AG04450 (cell line): ENCODE data around the gene ZNF317. TPM values are rescaled to one million over a fixed set of nuclear protein-coding genes. Genes with fewer than 3 reads are reported as not detected.

Experiments used
- CTCF ChIA-PET: fragments of 300-600, 350-600 bp; formaldehyde crosslinking; extraction: SDS; loops from one replicate; lab custom pipeline; 2022; ENCODE audit warnings: antibody characterized with exemption, inconsistent platforms; lab: Charles Lee
- POLR2A ChIA-PET: fragments of 350-600 bp; formaldehyde crosslinking; extraction: SDS; loops from one replicate; lab custom pipeline; 2021; ENCODE audit warnings: antibody characterized with exemption, inconsistent platforms; lab: Yijun Ruan, JAX
- DNase-seq: peaks from one replicate; pipeline ENCODE4 v3.0.0-alpha.2; 2011; ENCODE audit warnings: low read depth, low spot score
- H3K27ac ChIP-seq: one replicate; pipeline ENCODE4 v1.5.1; 2012; ENCODE audit warnings: low read depth, low read length, control low read depth
- H3K27me3 ChIP-seq: one replicate; pipeline ENCODE4 v1.6.0; 2012; ENCODE audit warnings: low read length; ENCODE audit not compliant: control insufficient read depth, insufficient read depth
- H3K4me3 ChIP-seq: 2 replicates; pipeline ENCODE4 v1.5.1; 2011; ENCODE audit warnings: mild to moderate bottlenecking, low read depth, low read length, control low read depth
- H3K9me3 ChIP-seq: 2 replicates; pipeline ENCODE4 v1.5.1; 2012; ENCODE audit warnings: low read length; ENCODE audit not compliant: control insufficient read depth, insufficient read depth
- CTCF ChIP-seq: IDR thresholded peaks from 2 replicates; pipeline ENCODE4 v1.5.1; 2011; ENCODE audit warnings: low read depth, low read length, control low read depth, inconsistent platforms
- polyA plus RNA-seq: library from polyadenylated mRNA; depleted of rRNA; stranded (reverse); fragments of >200 nt; gene quantifications from 2 replicates; pipeline ENCODE4 v1.2.3, GENCODE V29; 2011

Gene ZNF317
- polyA plus RNA-seq, 1 experiment, result 19.6 TPM

DNA sequence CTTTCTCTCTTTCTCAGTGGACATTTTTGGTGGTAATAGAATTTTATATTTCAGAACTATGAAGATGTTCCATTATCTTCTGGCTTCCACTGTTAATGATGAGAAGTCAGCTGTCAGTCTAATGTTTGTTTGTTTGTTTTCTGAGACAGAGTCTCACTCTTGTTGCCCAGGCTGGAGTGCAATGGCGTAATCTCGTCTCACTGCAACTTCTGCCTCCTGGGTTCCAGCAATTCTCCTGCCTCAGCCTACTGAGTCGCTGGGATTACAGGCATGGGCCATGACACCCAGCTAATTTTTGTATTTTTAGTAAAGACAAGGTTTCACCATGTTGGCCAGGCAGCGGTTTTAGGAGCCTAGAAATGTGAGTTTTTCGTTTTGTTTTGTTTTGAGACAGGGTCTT is 4.7 kb downstream of the ZNF317 start:
- peaks cover 43% of the 10 kb centered on the region for H3K9me3 ChIP-seq
- H3K27ac ChIP-seq, result no peak overlapping the region
- TF ChIP-seq CTCF, result no peak
- ChIA-PET POLR2A (no interaction called here), CTCF (no interaction called here)
- H3K27me3 ChIP-seq, result no peaks in the 10 kb centered on the region
- no peak overlapping the region for H3K4me3 ChIP-seq
- DNase-seq, result no peak

- Histone ChIP-seq H3K27me3 (no peaks in the 10 kb centered on the region), H3K9me3 (peaks cover 59% of the 10 kb centered on the region), H3K4me3 (no peak overlapping the region), H3K27ac (no peak overlapping the region)
- no peak for DNase-seq
- CTCF ChIA-PET, result interaction anchor here (0.6 kb wide), 1 partner anchor 37 kb away, joined by 5 read pairs; no protein-coding TSS in a partner anchor
- TF ChIP-seq CTCF, result no peak
- POLR2A ChIA-PET, result interaction anchor here (0.6 kb wide), 1 partner anchor 78 kb away, joined by 3 read pairs; no protein-coding TSS in a partner anchor
Observed at GRCh38 chr19:9146882-9147281, 6.7 kb downstream of the ZNF317 start.

- Histone ChIP-seq H3K27me3 (no peaks in the 10 kb centered on the region), H3K9me3 (peaks cover 76% of the 10 kb centered on the region), H3K4me3 (no peak overlapping the region), H3K27ac (no peak overlapping the region)
- no peak for DNase-seq
- no peak for TF ChIP-seq CTCF
- CTCF ChIA-PET, result no interaction called here
- POLR2A ChIA-PET, result no interaction called here
Observed at GRCh38 chr19:9148697-9149096, 8.5 kb downstream of the ZNF317 start.

DNA sequence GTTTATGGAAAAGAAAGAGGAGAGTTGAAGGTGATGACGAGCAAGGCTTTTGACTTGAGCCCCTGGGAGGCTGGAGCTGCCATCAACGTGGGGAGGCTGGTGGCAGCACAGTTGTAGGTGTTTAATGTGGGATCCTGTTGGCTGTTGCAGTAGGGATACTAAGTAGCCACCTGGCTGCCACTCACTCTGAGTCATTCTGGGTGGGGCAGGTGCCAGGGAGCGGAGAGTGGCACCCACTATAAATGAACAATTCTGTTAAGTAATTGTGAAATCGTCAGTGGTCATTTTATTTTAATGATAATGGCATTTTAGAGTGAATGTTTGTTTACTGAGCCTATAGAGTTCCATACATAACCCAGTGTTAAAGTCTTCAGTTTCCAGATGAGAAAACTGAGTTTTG is 9.8 kb downstream of the ZNF317 start:
- Histone ChIP-seq H3K27ac (no peak overlapping the region), H3K9me3 (peaks cover 74% of the 10 kb centered on the region), H3K4me3 (no peak overlapping the region), H3K27me3 (no peaks in the 10 kb centered on the region)
- DNase-seq, result no peak
- ChIA-PET CTCF (no interaction called here), POLR2A (no interaction called here)
- TF ChIP-seq CTCF, result no peak

DNA sequence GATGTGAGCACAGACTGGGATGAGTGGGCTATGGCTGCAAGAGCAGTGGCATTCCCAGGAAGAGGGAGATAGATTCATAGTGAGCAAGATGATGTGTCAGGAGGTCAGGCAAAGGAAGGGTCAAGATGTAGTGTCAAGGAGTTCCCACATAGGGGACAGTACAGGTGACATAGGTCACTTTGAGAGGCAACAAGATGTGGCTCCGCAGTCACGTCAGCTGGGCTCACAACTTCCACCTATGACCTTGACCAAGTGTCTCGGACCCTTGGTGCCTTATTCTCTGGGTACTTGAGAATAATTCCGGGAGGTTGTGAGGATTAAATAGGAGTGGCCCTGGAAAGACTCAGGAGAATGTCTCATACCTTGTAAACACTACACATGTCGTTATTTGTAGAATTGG is 10.5 kb downstream of the ZNF317 start:
- H3K4me3 ChIP-seq, result no peak overlapping the region
- POLR2A ChIA-PET, result no interaction called here
- no peak for DNase-seq
- H3K9me3 ChIP-seq, result peaks cover 75% of the 10 kb centered on the region
- no peaks in the 10 kb centered on the region for H3K27me3 ChIP-seq
- H3K27ac ChIP-seq, result no peak overlapping the region
- no peak for TF ChIP-seq CTCF
- CTCF ChIA-PET, result no interaction called here
